HG03565 (cell line): ENCODE measurements around the gene FTO.
A peak's percentile ranks its signal among the peaks of the same experiment; 100 is the strongest.
"Not testable (repeated sequence)": the region's sequence is repeated elsewhere in the genome, so short reads cannot be mapped to it uniquely, and the experiment has no call there.

ENCODE experiments used
- ATAC-seq: cut with Tn5 transposase; IDR thresholded peaks from one replicate; pipeline ENCODE4 v1.9.1; 2021; ENCODE audit warnings: mild to moderate bottlenecking, moderate library complexity; ENCODE audit not compliant: unreplicated experiment

The FTO gene

DNA sequence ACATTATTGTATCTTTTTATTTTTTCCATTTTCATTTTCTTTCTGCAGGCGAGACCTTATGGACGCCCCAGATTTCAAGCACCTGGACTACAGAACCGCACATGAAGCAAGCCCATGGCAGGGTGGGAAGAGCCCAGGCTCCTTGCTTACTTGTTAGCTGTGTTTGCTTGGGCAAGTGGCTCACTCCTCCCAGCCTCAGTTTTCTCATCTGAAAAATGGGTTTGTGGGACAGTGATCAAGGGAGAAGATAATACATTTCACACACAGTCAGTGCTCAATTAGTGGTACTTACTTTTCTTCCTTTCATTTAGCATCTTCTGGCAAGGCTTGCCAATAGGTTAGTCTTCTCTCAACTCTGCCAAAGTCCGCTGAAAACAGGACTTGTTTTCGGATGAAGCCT lies 465.2 kb downstream of the FTO start:
- no peak for ATAC-seq

DNA sequence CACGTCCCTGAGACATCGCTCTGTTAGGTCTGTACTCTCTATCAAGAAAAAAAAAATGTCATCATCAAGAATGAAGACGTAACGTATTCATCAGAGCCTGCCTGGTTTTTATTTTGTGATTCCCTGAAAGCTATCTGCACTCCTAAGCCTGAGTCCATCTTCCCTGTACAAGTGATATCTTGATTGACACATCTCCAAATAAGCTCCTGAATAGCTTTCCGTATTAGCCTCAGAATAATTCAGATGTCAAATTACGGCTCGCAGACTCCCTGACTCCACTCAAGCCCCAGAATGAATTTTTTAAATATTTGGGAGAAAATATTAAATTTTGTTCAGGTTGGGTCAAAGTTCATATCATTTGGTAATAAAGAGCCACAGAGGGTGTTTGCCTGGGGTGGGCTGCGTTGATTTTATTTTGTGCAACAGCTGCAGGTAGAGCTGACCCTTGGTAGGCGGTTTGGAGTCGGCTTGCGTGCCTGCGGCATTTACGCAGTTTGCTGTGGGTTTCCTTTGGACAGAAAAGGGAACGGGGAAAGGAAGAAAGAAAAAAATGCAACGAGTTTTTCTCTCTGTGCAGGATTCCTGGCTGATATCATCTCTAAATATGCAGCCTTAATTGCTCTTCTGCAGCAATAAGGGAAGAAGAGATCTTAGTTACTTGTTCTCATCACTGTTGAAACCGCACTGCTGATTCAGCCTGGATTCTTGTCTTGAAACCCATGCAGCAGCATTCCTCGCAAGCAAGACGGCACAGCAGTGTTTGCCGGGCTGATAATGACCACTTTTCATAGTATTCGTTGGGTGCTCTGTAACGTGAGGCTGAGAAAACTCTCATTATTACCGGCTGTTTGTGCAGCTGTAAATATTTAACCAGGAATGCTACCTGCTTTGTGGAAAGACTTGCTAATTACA lies 467.9 kb downstream of the FTO start:
- no peak for ATAC-seq

DNA sequence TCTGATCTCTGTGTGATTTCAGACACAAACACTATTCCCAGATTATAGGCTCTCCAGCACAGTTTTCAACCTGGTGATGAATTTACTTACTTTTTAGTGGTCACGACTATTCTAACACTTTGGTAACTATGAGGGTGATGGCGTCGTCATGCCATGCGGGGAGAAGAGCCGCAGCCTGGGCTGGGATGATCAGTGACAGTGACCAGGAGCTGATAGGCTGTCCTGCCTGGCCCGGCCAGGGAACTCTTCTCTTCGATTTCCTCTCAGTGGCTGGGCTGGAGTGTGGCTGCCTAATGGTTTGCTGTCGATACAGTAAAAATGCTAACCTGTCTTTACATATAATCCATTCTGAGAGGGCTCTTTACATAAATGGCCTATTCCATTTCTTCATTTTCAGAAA lies 469.5 kb downstream of the FTO start:
- ATAC-seq = no peak

DNA sequence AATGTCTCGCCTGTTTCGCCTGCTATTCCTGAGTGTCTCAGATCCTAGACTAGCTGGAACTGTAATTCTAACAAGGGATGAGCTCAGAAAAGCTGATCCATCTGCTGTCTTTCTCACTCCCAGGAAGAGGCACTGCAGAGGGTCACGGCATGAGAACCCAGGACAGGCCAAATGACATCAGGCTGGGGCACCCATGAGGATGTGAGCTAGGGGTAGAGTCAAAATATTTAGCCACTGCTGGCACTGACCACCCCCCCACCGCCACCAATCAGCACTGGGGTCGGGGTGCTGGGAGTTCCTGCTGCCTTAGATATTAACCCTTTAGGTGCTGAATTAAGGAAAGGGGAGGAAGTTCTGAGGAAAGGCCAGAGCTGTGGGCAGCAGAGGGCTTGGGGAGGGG lies 470.2 kb downstream of the FTO start:
- no peak for ATAC-seq

DNA sequence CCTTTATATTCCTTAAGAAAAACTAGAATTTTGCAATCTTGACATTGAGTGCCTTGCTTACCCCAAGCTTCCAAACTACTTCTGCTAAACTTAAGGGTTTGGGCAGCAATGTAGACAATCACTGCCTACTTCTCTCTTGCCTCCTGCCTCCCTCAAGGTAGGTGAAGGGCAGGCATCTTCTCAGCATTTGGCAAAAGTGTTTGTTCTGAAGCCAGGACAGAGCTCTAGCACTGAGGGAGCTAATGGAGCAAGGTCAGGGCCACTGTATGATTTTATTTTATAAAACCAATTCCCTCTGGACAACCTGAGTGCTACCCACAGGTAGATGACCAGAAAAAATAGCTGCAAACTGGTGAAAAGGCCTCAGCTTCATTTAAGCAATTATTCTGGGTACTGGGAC lies 470.8 kb downstream of the FTO start:
- no peak for ATAC-seq

DNA sequence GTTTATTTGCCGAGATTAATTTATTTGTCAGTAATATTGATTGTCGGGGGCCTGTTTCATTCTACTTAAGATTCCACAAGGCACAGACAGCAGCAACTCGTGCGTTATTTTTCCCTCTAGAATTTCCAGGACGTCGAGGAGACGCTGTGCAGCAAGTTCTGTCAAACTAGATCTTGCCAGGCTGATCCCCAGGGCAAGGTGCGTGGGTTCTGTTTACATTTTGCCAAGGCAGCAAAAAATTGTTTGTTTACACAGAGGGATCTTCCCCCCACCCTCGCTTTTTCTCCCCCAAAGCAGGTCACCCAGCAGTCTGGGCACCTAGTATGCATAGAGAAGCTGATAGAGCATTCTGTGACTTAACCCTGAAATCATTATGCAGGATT lies 471.2 kb downstream of the FTO start:
- no peak for ATAC-seq

DNA sequence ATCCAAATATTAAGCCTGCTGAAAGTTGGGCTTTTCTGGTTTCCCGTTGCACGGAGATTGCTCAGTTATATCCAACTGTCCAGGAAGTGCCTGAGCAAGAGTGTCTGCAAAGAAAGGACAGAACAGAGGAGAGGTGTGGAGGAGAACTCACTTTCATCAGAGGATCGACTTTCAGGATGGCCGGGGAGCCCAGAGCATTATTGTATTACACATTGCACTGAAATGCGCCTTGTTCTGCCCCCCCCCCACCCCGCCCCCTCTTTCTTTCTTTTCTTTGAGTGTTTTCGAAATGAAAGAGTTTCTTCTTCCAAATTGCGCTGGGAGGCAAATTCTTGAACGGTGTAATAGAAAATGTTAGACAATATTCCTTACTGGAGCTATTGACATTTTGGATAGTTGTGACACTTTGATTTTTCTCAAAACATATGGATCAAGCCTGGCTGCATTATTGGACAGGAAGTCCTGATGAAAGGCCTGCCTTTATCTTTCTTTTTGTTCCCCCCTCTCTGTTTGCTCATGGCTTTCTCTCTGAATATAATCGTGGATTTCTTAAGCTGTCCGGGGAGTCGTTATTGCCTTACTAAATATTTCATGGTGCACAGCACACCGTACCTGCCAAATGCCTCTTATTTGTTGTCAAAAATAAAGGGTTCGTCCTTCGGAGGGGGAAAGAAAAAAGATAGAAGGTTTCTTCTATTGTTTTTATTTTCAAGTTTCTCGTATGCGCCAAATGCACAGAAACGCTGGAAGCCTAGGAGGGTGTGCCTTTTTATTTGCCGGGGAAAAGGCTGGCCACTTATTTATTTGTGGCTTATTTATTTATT lies 471.8 kb downstream of the FTO start:
- no peak for ATAC-seq

DNA sequence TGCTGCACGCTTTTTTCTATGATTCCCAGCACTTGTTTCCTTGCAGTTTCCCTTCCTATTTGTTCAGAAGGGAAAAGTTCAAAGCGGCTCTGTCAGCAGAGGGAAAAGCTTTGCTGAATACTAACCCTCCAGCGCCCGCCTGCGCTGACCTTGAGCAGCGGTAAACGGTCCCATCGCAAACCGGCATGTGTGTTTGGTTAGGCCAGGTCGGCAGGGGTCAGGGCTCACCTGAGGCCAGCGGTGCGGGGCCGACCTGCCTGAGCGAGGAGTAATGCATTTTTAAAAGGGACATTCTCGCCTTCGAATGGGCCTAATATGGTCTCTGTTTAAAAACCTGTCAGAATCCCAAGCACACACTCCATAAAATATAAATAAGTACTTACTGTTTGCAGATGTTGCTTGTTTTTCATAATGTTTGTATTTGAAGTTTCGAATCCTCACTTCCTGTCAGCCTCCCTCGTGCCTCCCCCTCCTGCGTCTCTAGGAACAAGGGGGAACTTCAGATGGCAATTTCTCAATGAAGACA lies 472.5 kb downstream of the FTO start:
- ATAC-seq = no peak

DNA sequence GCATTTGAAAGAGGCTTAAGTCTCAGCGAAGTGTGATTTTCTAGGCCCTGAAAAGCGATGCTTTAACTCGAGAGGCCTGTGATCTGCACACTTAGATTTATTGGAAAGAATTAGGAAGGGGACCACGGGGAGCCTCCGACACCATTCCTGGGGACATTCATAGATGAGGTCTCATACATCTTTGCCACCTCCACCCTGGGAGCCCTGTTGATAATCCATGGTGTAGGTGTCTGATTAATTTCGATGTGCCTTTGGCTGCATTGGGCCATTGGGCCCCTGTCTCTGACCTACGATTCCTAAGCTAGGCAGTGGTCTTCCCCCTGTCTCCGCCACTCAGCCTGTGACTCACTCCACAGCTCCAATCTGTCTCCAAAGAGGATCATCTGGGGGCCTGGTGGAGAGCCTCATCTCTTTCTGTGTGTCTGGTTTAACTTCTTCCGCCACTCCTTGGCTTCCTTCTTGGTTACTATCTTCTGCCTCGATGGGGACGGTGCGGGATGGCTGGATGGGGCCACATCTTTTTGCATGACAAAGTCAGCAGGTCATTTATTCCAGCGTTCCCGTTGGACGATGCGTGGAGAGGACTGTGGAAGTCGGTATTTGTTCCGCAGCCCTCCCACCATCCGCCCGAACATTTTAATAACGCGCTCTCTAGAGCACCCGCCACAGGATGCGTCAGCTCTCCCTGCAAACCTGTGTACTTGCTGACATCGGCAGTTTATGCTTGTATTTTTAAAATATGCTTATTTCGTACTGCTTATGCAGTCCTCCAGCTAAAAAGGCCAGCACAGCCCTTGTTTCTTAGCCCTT lies 473.3 kb downstream of the FTO start:
- ATAC-seq = no peak

DNA sequence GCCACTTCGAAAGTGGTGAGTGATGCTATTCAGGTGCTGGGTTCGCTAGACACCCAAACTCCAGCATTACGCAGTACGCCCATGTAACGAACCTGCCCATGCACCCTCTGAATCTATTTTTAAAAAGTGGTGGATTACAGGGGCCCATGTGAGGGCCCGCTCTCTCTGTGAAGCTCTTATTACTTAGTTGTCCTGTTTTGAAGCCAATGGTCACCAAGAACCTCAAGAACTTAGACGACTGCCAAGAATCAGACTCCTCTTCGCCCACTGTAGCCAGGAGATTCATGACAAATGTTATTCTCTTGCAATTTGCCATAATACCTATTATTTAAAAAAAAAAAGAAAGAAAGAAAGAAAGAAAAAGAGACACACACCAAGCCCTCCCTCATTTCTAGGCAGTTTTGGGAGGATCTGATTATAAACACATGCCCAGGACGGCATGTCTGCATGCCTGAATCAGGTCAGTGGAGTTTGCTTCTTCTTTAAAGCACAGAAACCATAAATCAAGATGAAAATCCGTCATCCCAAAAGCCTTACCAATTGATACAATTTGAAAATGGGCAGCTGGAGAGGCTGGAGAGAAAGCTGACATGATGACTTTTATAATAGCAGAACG lies 474.0 kb downstream of the FTO start:
- ATAC-seq = no peak

DNA sequence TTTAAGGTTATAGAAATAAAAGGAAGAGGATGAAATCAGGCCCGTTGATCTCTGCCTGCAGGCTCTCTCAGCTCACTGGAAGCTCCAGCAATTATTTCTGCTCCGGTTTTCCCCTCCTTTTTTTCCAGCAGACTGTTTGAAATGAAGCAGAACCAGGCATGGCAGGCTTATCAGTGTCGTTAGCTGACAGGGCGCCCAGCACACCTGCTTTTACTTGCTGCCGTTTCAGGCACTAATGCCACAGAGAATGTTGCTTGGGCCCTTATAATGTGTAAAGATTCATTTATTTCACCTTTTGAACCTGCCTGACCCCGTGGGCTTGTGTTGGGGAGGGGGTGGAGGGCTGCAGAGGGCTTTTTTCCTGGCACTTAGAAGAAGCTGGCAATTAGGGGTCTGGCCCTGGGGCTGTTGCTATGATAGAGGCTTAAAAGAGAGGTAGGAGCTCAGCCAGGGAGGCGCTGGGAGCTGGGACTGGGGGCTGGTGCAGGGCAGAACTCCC lies 474.6 kb downstream of the FTO start:
- no peak for ATAC-seq

DNA sequence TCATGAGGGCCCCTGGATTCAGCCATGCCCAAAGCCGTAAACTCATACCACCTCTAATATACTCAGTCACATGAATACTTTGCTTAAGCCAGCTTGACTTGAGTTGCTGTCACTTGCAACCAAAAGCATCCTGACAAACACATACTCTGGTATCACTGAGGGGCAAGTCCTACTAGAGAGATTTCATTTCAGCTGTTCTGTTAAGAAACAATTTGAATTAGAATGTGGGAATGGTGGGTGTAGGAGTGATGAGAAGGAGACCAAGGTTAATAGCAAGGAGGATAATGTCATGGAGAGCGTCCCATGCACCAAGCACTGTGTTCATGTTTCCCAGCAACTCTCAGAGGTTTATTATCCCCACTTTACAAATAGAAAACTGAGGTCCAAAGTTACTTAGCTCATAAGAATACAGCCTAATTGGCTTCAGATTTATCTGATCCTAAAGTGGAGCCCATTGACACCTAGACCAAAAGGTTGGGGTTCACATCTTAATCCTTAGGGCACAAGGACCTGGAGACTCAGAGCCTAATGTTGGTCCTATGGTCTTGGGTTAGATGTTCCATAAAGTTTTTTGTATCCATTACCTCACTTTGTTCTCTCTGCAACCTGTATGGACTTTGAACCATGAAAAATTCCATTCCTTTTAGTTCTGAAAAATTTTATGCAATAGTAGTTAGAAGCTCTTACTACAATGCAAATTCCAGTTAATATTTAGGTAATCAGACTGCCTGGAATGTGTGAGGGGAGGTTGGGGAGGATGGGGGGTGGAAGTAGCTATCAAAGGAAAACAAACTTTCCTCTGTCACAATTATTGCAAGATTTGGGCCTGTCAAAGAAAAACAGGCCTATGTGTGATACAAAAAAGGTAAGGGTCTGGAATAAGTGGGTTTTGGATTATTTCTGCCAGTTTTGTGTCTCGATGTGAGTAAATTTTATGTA lies 476.7 kb downstream of the FTO start:
- no peak for ATAC-seq

DNA sequence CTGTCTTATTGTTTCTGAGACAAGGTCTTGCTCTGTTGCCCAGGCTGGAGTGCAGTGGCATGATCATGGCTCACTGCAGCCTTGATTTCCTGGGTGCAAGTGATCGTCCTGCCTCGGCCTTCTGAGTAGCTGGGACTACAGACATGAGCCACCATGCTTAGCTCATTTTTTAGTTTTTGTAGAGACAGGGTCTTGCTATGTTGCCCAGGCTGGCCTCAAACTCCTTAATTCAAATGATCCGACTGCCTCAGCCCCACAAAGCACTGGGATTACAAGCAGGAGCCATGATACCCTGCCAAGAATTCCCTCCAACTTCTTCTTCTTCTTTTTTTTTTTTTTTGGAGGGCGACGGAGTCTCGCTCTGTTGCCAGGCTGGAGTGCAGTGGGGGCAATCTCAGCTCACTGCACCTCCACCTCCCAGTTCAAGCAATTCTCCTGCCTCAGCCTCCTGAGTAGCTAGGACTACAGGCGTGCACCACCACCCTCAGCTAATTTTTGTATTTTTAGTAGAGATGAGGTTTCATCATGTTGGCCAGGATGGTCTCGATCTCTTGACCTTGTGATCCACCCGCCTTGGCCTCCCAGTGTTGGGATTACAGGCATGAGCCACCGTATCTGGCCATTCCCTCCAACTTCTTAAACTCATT lies 477.9 kb downstream of the FTO start:
- ATAC-seq = not testable (repeated sequence)

DNA sequence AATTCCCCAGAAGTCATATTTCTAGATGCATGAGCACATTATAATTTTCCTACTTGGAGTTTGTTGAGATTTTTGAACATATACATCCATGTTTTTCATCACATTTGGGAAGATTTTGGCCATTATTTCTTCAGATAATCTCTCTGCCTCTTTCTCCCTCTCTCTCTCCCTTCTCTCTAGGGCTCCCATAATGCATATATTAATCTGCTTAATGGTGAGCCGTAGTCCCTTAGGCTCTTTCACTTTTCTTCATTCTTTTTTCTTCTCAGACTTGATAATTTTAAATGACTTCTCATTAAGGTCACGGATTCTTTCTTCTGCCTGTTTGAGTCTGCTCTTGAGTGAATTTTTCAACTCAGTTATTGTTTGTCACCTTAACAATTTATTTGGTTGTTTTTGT lies 481.1 kb downstream of the FTO start:
- ATAC-seq = no peak

DNA sequence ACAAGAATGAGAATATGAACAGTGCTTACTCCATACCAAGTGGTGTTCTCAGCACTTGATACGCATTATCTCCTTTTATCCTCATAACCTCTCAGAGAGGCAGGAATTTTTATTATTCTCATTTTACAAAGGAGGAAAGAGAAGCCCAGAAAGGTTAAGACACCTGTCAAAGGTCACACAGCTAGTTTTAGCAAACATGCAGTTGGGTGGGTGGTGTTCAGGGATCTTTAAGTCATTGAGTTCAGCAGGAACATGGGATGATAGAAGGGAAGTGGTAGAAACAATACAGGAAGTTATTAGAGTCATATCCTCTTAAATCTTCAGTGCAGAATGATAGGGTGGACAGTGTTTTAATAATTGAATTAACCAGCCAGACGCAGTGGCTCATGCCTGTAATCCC lies 487.2 kb downstream of the FTO start:
- no peak for ATAC-seq

DNA sequence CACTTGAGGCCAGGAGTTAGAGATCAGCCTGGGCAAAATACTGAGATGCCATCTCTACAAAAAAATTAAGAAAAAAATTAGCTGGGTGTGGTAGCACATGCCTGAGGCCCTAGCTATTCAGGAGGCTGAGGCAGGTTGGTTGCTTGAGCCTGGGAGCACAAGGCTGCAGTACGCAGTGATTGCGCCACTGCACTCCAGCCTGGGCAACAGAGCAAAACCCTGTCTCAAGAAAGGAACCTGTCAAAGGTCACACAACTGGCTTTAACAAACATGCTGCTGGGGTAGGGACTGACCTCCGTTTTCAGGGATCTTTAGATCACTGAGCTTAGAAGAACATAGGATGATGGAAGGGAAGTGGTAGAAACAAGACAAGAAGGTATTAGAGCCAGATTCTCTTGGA lies 487.6 kb downstream of the FTO start:
- ATAC-seq = no peak

DNA sequence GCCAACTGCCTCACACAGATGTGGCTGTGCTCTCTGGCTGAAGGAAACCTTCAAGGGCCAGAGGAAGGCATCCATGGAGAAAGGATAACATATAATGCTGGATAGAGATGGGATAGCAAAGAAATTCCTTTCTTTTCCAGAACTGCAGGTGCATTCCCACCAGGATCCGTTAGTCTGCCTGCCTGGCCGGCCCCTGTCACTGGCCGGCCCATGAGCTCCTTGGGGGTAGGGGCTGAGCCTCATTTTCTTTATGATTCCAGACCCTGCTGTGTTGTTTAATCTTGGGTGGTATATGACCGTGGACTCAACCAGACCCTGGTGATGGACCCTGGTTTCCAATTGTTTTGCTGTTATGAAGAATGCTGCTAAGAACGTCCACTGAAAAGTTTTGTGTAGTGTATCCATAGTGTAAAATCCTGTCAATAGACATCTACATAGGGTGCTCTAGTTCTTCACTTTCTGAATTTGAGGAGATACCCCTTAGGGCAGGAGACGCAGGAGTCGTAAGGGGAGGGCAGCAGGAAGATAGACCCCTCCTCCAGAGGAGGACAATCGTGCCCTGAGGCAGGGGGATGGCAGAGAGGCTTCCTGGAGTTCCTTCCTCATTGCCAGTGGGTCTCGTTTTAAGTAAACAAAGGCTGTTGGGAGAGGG lies 489.2 kb downstream of the FTO start:
- ATAC-seq = no peak

DNA sequence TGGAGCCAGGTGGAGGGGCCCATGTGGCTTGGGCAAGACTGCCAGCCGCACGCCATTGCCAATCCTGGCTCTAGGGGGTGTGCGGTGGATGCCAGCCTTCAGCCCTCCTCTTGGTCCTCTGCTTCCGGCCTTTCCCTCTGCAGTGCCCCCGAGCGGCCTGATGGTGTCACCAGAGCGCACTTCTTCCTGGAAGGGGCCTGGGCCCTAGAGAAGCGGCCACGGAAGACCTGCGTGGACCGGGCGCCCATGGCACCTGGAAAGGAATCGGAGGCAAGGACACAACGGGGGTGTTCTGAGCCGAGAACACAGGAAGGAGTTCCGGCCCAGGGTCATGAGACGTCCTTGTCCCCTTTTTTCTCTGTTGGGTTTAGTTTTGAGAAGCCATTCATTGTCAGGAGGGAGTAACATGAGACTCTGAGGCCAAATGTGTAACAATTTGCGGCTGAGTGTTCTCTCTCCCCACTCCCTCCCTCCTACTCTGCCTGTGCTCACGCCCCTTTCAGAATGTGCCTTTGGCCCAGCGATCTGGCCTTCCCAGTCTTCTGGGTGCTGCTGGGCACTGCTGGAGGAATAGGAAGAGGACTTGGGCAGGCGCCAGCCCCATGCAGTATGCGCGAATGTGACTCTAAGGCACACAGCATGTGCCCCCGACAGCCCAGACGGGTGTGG lies 489.8 kb downstream of the FTO start:
- peak; percentile 85 for ATAC-seq
